Posterior vena cava (tissue), 2 donors: ENCODE data around the gene LIN28A. TPM values are rescaled to one million over a fixed set of nuclear protein-coding genes. Genes with fewer than 3 reads are reported as not detected.

Experiments used
- DNase-seq: peaks from one replicate; pipeline ENCODE4 v3.0.0-alpha.2; 2020; ENCODE audit warnings: low spot score
- intact Hi-C, 2 donors: fragments of 100-400 bp; cut with DNase I; formaldehyde crosslinking; loops; one replicate each; pipeline versions ENCODE4 v1.14.1 to v1.14.2; 2022 to 2023
- total RNA-seq, 2 donors: library from RNA; stranded (reverse); fragmentation: NEBNext Ultra II Directional; extraction: Animal tissue kit (Norgen Biotek cat#: 25700); gene quantifications; one replicate each; pipeline ENCODE4 v1.2.1, GENCODE V29; 2021
- donor health status: DM: yes; HTN: yes; CAD: no.
- donor health status: DM: yes; HTN: yes; CAD: no.

LIN28A gene
- total RNA-seq, 2 donors from 2014 or later = not detected

GRCh38 chr1:26418865-26419349 lies 8.3 kb downstream of the LIN28A start:
- DNase-seq = no peak
- intact Hi-C loops = no loop called here

- no peak for DNase-seq
- intact Hi-C loops = no loop called here
Observed at GRCh38 chr1:26419494-26419893, 8.9 kb downstream of the LIN28A start.

- intact Hi-C loops = no loop called here
- DNase-seq = no peak
Observed at GRCh38 chr1:26429721-26430120, 19.1 kb downstream of the LIN28A start.

- intact Hi-C loops = no loop called here
- DNase-seq = peak; percentile 100
Observed at GRCh38 chr1:26431979-26432695, 21.5 kb downstream of the LIN28A start, which contains the start of gene DHDDS. TSS of gene DHDDS (plus strand) at chr1:26432321. CDS start at chr1:26432946, 625 bp downstream.

- intact Hi-C loops = no loop called here
- DNase-seq = no peak
Observed at GRCh38 chr1:26432793-26433192, 22.2 kb downstream of the LIN28A start.

- no peak for DNase-seq
- intact Hi-C loops = no loop called here
Observed at GRCh38 chr1:26434161-26434752, 23.6 kb downstream of the LIN28A start.

GRCh38 chr1:26438041-26438440 lies 27.4 kb downstream of the LIN28A start:
- intact Hi-C loops = no loop called here

GRCh38 chr1:26440259-26440658 lies 29.6 kb downstream of the LIN28A start:
- intact Hi-C loops = no loop called here
- no peak for DNase-seq

More at GRCh38 chr1:26438041-26438440, 27.4 kb downstream of the LIN28A start:
- no peak for DNase-seq

- DNase-seq = no peak
- intact Hi-C loops = no loop called here
Observed at GRCh38 chr1:26449868-26450267, 39.3 kb downstream of the LIN28A start.

- DNase-seq = no peak
- intact Hi-C loops = no loop called here
Observed at GRCh38 chr1:26450908-26451307, 40.3 kb downstream of the LIN28A start.

GRCh38 chr1:26452459-26453183 lies 42.0 kb downstream of the LIN28A start:
- intact Hi-C loops = no loop called here
- DNase-seq = no peak

GRCh38 chr1:26459148-26459547 lies 48.5 kb downstream of the LIN28A start:
- intact Hi-C loops = no loop called here
- no peak for DNase-seq

- DNase-seq = no peak
- intact Hi-C loops = no loop called here
Observed at GRCh38 chr1:26459573-26460031, 49.0 kb downstream of the LIN28A start.

GRCh38 chr1:26468911-26469310 lies 58.3 kb downstream of the LIN28A start:
- intact Hi-C loops = no loop called here
- DNase-seq = peak; percentile 80

GRCh38 chr1:26469558-26469957 lies 58.9 kb downstream of the LIN28A start:
- DNase-seq = no peak

GRCh38 chr1:26470878-26471497 lies 60.4 kb downstream of the LIN28A start:
- DNase-seq = no peak
- intact Hi-C loops = no loop called here

More at GRCh38 chr1:26469558-26469957, 58.9 kb downstream of the LIN28A start:
- intact Hi-C loops = no loop called here

- peak; percentile 92 for DNase-seq
- intact Hi-C loops = no loop called here
Observed at GRCh38 chr1:26471498-26472319, 61.1 kb downstream of the LIN28A start.

GRCh38 chr1:26472320-26472900 lies 61.8 kb downstream of the LIN28A start, which contains the start of gene HMGN2:
TSS of gene HMGN2 (plus strand) at chr1:26472440. CDS start at chr1:26472613, 173 bp downstream.
- peak; percentile 97 for DNase-seq
- intact Hi-C loops = no loop called here
